ENCODE data around the gene HIPK2.
"Not testable (repeated sequence)": the region's sequence is repeated elsewhere in the genome, so short reads cannot be mapped to it uniquely, and the experiment has no call there.

HIPK2 gene

DNA sequence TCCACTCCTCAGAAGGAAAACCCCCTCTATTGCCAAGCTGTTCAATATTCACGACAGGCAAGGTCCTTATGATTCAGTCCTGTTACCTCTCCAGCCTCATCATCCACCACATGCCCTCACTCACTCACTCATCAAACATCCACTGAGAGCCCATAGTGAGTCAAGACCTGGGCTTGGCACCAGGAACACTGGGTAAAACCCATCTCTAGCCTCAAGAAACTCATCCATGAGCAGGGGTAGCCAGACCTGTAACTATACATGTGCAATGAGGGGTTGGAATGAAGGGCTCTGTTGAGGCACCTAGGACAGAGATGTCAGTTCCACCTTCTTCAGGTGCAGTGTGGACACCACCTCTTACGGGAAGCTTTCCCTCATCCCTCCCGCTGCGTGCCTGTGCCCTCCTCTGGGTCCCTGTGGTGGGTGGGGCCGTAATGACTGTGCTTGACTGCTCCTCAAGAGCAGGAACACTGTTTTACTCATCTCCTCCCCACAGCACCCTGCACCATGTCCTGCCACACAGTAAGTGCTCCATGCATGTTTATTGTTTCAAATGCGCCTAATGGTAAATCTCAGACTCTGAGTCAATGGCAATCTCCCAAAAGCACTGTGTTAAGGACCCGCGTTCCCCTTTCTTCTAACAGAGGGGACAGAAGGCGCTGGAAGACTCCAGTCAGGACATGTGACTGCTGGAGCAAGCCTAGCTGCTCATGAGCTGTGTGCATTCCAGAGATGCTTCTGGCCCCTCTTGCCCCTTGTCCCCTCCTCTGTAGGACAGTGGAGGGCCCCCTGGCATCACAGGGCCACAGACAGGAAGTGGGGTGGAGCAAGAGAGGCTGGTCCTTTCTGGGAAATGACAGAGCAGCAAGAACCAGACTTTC lies 95.4 kb downstream of the HIPK2 start:
- in situ Hi-C loops (cut with MboI; ENCODE audit: low pct_unique_long_range_greater_than_20kb, low sequenced_read_pairs), result no loop called here
- no peak for DNase-seq

DNA sequence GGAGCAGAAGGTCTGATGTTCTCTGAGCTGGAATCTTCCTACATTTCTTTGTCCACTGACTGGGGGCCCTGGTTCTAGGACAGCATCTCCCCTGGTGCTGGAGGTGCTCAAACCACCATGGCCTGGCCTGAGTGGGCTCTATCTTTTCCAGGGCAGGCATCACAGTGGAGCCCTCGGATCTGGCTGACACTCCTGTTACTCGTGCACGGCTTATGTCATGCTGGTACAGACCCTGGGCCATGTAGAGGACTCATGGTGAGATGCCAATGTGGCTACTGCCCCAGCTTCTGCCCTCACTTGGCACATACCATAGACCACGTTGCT lies 96.0 kb downstream of the HIPK2 start:
- in situ Hi-C loops (cut with MboI; ENCODE audit: low pct_unique_long_range_greater_than_20kb, low sequenced_read_pairs), result no loop called here
- no peak for DNase-seq

GRCh38 chr7:139681463-139681755 lies 96.4 kb downstream of the HIPK2 start:
- in situ Hi-C loops (cut with MboI; ENCODE audit: low pct_unique_long_range_greater_than_20kb, low sequenced_read_pairs), result no loop called here
- DNase-seq, result no peak

DNA sequence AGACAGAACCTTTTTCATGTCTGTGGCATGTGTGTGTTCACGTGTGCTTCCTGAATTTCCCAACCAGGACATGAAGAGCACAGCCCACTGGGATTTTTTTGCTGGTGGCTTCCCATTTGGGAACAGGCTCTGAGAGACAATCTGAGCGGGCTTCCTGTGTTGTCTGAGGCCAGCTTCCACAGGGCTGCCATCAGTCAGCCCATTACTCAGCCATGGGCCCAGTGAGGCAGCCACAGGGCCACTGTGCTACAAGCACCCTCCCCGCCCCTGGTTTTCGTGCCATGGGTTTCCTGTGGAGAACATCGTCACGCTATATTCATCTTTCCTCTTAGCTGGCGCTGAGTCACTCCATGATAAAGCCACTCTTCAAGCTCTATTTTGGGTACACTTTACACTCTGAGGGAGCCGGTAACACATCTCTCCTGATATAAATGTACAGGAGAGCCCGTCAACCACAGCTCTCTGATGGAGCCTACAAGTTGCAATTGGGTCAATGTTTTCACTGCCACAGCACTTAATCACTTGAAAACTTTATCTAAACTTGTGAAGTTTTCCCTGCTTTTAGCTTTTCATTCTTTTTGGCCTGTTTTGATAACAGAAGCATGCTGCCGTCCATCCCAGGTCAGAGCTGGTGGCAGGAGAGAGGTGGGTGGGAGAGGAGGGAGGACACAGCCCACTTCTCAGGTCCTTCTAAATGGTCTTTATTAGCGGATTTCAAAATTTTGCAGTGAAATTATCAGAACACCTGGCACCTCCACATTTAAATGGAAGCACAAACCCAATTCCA lies 96.9 kb downstream of the HIPK2 start:
- peak; percentile 65 for DNase-seq

GRCh38 chr7:139679731-139680594 lies 97.8 kb downstream of the HIPK2 start:
- no peak for DNase-seq
- in situ Hi-C loops (cut with MboI; ENCODE audit: low pct_unique_long_range_greater_than_20kb, low sequenced_read_pairs), result no loop called here

More for the DNA sequence above, 96.9 kb downstream of the HIPK2 start:
- in situ Hi-C loops (cut with MboI; ENCODE audit: low pct_unique_long_range_greater_than_20kb, low sequenced_read_pairs), result no loop called here

DNA sequence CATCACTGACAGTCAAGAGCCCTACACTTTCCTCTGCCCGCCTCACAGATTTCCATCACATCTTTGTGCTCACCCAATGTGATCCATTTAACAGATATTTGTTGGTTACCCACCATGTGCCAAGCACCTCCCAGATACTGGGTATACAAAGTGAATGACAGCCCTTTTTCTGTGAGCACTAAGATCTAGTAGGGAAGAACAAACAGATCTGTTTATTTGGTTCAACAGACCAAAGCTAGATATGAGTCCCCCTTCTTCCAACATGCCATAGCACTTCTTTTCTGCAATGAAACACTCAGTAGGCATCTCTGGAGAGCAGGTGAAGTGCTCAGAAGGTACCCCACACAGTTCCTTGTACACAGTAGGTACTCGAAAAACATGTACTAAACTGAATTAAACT lies 101.4 kb downstream of the HIPK2 start:
- DNase-seq, result no peak
- in situ Hi-C loops (cut with MboI; ENCODE audit: low pct_unique_long_range_greater_than_20kb, low sequenced_read_pairs), result no loop called here

- DNase-seq, result no peak
Observed at GRCh38 chr7:139675127-139676125, 102.4 kb downstream of the HIPK2 start.

GRCh38 chr7:139674752-139675126 lies 103.1 kb downstream of the HIPK2 start:
- in situ Hi-C loops (cut with MboI; ENCODE audit: low pct_unique_long_range_greater_than_20kb, low sequenced_read_pairs), result no loop called here
- DNase-seq, result no peak

More at GRCh38 chr7:139675127-139676125, 102.4 kb downstream of the HIPK2 start:
- in situ Hi-C loops (cut with MboI; ENCODE audit: low pct_unique_long_range_greater_than_20kb, low sequenced_read_pairs), result no loop called here

GRCh38 chr7:139674341-139674740 lies 103.5 kb downstream of the HIPK2 start:
- no peak for DNase-seq
- in situ Hi-C loops (cut with MboI; ENCODE audit: low pct_unique_long_range_greater_than_20kb, low sequenced_read_pairs), result no loop called here

- in situ Hi-C loops (cut with MboI; ENCODE audit: low pct_unique_long_range_greater_than_20kb, low sequenced_read_pairs), result no loop called here
- DNase-seq, result no peak
Observed at GRCh38 chr7:139673762-139674161, 104.0 kb downstream of the HIPK2 start.

- no peak for DNase-seq
- in situ Hi-C loops (cut with MboI; ENCODE audit: low pct_unique_long_range_greater_than_20kb, low sequenced_read_pairs), result no loop called here
Observed at GRCh38 chr7:139673230-139673629, 104.6 kb downstream of the HIPK2 start.

- DNase-seq, result no peak
- in situ Hi-C loops (cut with MboI; ENCODE audit: low pct_unique_long_range_greater_than_20kb, low sequenced_read_pairs), result no loop called here
Observed at GRCh38 chr7:139671967-139672366, 105.8 kb downstream of the HIPK2 start.

GRCh38 chr7:139670662-139671061 lies 107.1 kb downstream of the HIPK2 start:
- DNase-seq; in situ Hi-C loops (cut with MboI; ENCODE audit: low pct_unique_long_range_greater_than_20kb, low sequenced_read_pairs): not testable (repeated sequence)

DNA sequence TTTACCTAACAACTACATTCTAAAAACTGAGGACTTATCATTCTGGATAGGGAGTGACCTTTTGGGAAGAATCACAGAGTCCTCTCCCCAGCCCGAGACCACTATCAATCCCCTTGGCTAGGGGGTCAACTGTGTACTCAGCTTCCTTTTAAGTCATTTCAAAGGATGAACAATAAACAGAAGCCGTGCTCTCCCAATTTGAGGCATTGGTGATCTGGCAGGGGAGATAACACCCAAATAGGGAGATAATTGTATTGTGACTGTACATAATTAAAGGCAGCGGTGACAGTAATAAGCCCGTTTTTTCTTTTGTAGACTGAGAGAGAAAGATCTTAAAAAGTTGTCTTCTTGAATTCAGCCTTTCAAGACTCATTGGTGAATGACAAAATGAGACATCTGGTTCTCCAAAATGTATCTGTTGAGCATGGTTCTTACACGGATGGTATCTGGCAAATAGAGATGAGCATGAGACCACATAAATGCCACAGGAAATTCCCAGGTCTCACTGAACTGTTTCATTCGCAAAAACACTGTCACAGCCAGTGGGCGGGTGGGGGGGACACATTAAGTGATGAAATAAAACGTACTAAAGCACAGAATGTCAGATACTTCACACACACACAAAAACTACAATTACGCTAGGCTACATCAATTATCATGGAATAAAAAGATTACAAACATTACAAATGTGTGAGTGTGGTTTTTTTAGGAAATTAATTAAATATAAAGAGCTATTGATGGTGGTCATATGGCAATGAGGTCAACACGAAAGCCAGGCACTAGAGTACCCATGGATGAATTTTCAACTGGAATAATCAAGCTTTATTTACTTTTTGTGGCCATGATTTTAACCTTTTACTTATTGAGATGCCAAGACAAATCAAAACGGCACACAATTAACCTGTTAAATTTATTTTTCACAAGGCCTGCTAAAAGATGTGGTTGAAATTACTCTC lies 108.4 kb downstream of the HIPK2 start:
- DNase-seq, result no peak
- in situ Hi-C loops (cut with MboI; ENCODE audit: low pct_unique_long_range_greater_than_20kb, low sequenced_read_pairs), result no loop called here

DNA sequence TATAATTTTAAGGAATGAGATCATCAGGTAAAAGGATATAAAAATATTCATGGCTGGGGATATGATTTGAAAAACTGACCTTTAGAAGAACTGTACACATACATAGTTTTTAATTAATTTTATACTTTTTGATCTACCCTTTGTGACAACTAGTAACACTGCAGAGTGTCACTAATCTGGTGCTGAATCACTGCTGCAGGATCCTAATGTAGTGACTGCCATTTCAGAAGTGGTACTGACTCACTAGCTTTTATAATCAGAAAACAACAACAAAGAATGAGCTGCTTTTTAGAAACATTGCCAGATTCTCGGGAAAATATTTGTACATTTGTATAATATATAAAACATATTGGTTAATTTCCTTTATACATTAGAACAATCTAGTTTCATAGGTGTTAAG lies 110.4 kb downstream of the HIPK2 start:
- in situ Hi-C loops (cut with MboI; ENCODE audit: low pct_unique_long_range_greater_than_20kb, low sequenced_read_pairs), result no loop called here
- no peak for DNase-seq

DNA sequence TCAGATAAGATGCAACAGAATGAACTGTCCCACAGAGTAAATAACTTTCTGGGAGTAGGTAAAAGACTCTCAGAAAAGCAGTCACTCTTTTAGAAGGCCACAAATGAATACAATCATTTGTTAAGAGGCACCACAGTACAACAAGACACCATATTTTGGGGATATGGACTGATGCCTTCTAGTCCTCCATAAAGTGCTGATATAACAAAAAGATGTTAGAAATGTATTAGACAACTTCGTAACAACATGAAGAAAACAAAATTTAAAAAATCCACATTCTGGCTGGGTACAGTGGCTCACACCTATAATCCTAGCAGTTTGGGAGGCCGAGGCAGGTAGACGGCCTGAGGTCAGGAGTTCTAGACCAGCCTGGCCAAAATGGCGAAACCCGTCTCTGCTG lies 111.3 kb downstream of the HIPK2 start:
- in situ Hi-C loops (cut with MboI; ENCODE audit: low pct_unique_long_range_greater_than_20kb, low sequenced_read_pairs), result no loop called here
- no peak for DNase-seq

- no peak for DNase-seq
- in situ Hi-C loops (cut with MboI; ENCODE audit: low pct_unique_long_range_greater_than_20kb, low sequenced_read_pairs), result no loop called here
Observed at GRCh38 chr7:139664434-139664833, 113.4 kb downstream of the HIPK2 start.
